Stimulated activated CD8-positive, alpha-beta memory T cell treated with anti-CD3 and anti-CD28 coated beads, Interleukin-7, amount 100 ng/mL, for 24 hours (primary cell): ENCODE data around the gene MYOG.

Experiments
- DNase-seq: peaks from one replicate; pipeline ENCODE4 v3.0.0-alpha.2; 2020; ENCODE audit warnings: low read depth

Gene MYOG

DNA sequence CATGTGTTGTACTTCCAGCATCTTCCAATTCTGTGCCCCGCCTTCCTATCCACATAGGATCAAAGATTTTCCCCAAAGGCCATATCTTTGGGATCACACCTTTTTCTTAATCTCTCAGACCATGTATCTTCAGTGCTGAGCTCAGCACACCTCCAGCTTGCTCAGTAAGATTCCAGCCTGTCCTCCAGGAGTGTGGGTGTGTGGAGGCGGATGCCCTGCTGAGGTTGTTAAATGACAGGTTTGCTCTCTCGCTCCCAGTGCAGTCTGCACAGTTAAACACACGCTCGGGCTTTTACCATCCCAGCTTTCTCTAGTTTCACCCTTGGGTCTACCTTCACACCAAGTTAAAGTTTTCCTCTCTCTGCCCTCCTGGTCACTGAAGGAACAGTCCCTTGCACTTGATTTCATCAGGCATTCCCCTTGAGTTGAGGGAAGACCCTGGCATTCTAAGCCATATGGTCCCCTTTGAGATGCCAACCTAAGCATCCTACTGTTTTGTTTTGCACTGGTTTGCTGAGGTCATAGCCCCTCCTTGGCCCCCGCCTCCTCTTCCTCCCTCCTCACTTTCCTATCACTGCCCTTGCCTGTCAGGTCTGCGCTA is 13.7 kb downstream of the MYOG start:
- no peak for DNase-seq

DNA sequence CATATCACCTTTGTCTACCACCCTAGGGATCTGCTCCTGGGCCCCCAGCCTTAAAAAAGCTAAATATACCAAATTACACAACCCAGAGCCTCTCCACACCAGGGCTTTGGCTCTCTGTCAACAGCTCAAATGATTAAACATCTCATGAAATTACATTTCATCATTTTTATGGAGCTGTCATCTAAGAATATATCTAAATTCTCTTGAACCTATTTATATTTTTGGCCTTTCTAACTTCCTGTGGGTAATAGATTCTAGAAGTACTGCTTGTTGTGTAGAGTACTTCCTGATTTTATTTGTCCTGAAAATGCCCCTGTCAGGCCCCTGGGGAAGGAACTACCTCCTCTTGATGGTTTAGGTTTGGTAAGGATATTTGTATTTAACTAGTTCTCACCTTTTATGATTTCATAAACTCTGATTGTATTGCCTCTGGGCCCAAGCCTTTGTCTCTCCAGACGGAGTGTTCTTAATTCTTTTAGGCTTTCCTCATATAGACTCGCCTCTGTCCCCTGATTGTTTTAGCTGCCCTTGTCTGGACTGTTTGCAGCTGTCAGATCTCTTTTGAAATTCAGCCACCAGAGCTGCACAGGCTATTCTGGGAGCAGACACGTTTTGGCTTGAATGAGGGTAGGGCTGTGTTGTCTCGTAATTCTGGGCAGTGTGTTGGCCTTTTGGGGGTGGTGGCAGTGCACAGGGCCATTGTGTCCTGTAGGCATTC is 16.6 kb downstream of the MYOG start:
- no peak for DNase-seq

DNA sequence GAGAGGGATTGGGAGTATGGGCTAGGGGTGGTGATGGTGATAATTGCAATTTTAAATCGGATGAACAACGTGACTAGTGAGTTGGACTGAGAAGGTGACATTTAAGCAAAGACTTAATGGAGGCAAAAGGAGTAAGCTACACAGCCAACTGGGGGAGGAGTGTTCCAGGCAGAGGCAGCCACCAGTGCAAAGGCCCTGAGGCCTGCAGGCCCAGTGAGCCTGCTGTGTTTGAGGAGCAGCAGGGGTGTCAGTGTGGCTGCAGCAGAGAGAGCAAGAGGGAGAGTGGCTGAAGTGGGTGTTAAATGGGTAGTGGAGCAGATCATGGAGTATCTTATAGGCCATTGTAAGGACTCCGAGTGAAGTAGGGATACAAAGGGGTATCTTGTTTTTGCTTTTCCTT is 18.8 kb downstream of the MYOG start:
- no peak for DNase-seq

DNA sequence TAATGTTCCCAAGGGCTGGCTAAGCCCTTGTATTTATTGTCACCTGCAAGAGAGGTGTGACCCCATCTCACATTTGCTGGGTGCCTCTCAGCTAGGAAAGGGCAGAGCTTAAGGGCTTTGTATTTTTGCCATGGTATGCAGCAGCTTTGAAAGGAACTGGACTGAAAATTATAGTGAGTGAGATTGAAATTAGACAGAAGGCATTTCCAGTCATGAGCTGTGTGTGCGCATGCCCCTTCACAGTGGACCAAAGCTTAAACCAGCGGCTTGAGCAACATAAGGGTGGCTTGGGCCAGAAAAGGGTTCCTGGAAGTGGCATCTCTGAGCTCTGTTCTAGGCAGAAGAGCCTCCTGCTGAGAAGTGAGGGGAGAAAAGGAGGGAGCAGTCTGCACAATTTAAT is 19.8 kb downstream of the MYOG start:
- no peak for DNase-seq

DNA sequence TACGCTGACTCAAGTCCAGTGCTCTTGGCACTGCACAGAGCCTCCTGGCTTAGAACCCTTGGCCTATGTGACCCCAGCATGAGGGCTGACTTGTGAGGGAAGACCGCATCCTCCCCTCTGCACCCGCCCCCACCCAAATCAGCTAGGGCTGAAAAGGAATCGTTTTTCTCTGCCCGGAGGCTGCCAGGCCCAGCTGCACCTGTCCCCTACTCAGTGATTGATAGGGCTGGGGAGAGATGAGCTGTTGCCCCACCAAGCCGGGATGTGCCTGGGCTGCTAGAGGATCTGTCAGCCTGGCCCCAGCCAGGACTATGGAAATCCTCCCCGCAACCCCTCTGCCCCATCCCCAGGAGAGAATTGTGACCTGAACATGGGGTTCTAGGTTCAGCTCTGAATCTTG is 20.6 kb downstream of the MYOG start:
- no peak for DNase-seq

DNA sequence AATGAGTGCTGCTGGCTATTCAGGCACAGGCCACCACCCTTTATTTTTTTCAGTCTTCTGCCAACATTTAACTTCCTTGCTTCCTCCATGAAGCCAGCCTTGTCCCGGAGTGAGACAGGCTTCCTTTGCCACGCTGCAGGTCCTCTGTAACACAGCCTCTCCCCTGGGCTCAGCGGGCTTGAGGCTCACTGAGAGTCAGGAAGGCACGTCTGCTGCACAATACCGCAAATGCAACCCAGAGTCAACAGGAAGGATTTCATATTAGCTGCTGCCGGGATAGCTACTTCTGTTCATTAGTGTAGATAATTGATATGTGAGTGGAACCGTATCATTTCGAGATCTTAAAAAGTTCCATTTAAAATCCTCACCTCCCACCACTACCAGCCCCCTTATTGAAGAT is 22.5 kb downstream of the MYOG start:
- DNase-seq: no peak

DNA sequence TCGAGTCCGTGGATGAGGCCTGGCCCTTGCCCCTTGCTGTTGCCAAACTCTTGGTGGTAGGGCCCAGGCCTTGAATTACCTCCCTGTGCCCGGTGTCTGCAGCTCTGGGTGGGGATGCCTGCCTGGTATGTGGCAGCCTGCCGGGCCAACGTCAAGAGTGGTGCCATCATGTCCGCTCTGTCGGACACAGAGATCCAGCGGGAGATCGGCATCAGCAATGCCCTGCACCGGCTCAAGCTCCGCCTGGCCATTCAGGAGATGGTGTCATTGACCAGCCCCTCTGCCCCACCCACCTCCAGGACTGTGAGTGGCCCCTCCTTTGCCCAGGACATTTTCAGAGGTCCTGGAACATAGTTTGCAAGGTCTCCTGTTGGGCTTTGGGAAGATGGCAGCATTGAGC is 25.7 kb downstream of the MYOG start:
- DNase-seq: no peak

DNA sequence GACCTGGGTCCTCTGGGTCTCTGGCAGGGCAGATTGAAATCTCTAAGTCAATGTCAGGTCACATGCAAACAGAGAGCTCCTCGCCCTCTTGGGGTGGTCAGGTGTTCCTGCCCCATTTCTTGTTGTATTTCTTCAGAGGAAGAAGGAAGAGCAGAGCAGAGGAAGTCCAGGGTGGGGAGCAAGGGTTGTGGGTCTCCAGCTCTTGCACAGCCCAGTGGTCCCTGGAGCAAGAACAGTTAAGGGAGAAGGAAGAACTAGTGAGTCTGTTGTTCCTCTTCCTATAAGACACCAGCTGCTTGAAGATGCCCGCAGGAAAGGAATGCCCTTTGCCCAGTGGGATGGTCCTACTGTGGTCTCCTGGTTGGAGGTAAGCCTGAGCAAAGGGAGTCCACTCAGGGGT is 26.3 kb downstream of the MYOG start:
- no peak for DNase-seq

DNA sequence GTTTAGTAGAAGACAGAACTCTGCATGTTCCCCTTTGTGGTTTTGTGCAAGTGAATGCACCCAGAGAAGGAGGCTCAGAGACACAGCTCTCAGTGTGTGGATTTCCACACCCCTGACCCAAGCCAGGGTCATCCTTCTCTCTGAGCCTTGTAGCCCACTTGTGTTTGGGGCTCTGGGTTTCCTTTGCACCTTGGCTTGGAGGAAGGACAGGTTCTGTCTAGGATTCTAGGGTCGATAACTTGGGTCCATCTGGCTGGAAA is 27.2 kb downstream of the MYOG start:
- DNase-seq: no peak

DNA sequence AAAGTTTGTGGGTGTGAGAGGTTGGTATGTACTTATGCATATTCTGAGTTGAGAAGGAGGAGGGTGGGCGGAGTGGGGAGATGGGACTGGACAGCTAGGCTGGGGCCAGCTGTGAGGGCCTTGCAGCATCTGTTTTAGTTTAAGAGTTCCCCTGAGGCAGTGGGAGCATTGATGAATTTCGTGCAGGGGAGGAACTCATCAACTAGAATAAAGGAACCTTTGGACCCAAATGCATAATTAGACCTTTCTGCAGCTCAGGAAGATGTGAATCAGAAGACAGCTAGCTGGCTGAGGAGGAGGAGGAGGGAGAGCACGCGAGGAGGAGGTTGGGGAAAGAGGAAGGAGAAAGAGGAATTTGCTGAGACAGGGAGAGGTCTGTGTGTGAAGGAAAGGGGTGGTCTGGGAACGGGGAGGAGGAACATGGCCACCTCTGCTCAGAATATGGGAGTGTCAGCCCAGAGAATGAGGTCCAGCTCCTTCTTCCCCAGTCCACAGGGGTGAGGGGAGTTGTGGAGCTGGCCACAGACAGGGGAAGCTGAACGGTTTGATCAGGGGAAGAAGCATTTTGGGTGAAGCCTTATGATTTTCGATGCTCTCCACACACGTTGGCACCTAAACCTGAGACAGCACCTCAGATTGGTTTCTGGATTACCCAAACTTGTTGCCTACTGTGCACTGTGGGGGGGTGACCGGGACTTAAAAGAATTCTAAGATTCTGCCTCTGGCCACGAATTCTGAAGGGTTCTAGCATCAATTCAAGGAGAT is 27.7 kb downstream of the MYOG start:
- no peak for DNase-seq

DNA sequence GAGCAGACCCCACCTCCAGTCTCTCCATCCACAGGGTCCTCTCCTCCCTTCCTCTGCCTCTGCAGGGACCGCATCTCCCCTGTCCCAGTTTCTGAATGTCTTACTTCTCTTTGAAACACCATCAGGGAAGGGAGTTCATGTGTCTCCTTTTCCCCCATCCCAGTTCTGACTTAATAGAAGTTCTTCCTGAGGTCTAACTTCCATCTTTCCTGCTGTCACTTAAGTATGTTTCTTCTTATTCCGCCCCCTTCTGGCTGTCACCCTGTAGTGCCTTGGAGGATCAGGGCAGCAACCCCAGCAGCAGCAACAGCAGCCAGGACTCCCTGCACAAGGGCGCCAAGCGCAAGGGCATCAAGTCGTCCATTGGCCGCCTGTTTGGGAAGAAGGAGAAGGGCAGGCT is 29.3 kb downstream of the MYOG start:
- DNase-seq: no peak

DNA sequence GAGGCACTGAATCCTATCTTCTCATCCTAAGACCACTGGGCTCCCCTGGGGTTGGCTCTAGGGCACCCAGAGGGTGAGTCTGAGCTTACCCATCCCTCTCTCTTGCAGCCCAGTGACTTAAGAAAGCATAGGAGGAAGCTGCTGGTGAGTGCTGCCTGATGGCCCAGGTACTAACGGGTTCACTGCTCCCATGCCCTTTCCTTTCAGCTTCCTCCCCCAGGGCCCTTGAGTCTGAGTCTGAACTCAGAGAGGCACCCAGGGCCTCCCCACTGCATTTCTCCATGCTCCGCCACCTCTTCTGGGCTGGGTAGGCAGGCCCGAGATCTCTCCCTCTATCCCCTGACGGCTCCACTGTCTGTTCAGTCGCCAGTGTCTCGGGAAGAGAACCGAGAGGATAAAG is 29.8 kb downstream of the MYOG start:
- no peak for DNase-seq

DNA sequence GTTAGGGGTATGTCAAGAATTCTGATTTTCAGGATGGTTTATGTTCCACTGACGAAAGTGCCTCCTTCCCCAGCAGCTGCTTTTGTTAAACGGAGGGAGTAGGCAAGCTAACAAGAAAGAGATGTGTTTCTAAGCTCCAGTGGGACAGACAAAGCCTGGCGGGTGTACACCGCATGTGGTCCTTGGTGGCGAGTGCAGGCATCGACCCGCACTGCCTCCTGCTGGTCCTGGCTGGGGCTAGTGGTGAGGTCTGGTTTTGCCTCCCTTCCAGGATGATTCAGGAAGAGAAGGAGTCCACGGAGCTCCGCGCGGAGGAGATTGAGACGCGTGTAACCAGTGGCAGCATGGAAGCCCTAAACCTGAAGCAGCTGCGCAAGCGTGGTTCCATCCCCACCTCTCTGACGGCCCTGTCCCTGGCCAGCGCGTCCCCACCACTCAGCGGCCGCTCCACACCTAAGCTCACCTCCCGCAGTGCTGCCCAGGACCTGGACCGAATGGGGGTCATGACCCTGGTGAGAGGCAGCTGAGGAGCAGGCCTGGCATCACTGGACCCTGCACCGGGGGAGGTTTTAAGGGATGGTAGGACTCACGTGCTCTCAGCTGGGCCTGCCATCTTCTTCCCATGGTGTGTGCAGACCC is 30.5 kb downstream of the MYOG start:
- DNase-seq: no peak

DNA sequence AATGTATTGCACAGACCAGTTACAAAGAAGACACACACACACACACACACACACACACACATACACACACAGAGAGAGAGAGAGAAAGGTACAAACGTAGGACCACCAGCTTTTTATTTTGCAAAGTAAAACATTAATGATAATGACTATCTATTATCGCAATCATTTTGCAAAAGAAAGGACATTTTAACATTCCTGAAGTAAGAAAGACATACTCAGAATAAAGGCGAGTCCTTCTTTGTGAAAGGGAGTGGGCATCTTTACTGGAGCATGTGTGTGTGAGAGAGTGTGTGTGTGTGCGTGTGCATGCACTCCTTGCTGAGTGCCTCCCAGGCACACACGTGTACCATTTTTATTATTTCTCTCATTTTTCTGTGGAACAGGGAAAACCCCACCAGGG is 31.2 kb downstream of the MYOG start:
- DNase-seq: no peak

DNA sequence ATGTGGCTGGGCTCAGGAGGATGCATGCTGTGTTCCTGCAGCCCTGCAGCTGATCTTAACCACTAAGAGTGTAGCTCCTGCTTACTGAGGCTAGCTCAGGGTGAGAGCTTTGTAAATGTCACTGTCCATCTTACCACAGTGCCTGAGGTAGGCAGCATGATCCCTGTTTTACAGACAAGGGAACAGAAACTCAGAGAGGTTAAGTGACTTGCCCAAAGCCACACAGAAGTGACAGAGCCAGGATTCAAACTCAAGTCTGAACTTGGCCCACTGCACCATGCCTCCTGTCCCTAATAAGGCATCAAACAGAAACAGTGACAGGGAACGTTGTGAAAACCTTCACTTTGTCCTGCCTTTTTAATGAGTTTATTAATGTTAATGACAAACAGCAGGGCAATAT is 31.6 kb downstream of the MYOG start:
- DNase-seq: no peak

DNA sequence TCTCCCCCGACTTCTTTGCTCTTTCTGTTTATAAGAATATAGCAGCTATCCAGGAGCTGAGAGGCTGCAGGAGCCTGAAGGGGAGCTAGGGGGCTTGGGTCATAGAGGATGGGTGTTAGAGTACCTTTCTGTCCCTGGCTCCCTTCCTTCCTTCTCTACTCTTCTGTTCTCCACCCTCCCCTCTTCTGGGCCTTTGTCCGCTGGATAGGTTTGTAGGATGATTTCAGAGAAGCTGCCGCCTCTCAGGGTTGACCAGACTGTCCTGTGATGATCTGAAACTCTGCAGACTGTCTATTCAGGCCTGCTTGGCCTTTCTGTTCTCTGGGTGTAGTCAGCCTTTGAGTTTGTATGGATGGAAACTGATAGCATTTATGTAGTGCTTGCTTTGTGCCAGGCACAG is 33.2 kb downstream of the MYOG start:
- DNase-seq: no peak

DNA sequence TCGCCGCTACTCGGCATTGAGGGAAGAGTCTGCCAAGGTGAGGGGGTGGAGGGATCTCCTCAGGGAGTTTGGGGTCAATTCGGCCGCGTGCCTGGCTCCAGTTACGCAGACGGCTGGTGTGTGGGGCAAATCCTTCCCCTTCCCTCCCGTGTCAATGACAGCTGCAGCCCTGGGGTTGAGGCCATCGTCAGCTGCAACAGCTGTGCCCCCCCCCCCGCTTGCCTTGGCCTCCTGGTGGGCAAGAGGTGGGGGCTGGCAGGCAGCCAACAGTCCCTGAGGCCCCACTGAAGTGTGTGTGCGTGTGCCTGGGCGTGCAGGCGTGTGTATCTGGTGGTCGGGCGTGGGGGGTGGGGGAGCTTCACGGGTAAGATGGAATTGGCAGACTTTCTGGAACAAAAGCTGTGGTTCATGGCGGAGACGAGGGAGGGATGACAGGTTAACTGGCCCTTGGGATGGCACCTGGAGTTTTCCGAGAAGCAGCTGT is 33.9 kb downstream of the MYOG start:
- DNase-seq: no peak

DNA sequence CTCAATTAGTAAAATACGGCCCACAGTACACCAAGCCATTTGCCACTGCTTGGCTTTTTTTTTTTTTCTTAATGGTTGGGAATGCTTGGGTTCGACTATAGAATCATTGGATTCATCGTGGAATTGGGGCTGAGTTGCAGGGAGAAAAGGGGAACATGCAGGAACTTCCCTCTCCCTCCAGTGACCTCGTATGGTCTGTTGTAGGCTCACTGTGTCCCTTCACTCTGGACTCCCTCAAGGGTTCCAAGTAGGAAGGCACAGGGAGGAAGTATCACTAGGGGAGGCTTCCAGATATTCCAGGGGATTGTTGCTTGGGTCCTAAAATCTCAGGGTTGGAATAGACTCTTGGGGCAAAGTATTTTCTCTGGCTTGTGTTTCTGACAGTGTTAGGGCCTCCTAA is 35.0 kb downstream of the MYOG start:
- no peak for DNase-seq

DNA sequence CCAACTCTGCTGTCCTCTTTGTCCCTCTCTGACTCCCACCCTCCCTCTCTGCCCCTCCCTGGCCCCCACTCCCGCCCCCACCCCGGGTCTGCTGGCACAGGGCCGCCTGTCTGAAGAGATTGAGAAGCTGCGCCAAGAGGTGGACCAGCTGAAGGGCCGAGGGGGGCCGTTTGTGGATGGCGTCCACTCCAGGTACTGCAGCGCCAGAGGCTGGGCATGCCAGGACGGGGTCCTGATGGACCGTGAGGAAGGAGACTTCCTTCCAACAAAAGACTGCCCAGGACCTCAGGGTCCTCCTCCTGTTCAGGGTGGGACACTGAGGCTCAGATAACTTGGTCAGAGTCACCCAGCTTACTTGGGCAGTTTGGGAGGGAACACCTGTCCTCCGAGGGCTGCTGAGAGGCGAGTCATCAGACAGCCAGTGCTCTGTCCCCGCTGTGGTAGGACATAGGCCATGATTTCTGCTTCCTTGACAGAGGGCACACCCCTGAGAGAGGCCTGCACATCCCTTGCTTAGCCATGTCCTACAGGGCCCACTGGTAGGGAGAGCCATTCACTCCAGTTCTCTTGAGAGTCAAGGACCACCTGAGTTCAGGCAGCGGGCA is 36.1 kb downstream of the MYOG start:
- no peak for DNase-seq

DNA sequence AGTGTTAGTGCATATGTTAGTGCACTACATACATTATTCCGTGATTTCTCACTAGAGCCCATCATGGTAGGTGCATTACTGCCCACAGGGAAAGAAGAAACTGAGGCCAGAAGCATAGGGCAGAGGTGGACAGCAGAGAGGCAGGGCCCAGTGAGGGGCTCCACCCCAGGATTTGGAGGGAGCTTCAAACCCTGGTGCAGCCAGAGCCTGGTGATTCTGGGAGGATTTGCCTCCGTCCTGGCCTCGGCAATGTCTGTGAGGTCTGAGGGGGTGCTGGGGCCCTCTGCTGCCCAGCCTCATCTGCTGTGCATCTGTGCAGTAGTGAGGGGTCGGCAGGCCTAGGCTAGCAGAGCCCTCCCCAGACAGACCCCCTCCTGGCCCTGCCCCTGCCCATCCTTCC is 36.7 kb downstream of the MYOG start:
- DNase-seq: no peak

DNA sequence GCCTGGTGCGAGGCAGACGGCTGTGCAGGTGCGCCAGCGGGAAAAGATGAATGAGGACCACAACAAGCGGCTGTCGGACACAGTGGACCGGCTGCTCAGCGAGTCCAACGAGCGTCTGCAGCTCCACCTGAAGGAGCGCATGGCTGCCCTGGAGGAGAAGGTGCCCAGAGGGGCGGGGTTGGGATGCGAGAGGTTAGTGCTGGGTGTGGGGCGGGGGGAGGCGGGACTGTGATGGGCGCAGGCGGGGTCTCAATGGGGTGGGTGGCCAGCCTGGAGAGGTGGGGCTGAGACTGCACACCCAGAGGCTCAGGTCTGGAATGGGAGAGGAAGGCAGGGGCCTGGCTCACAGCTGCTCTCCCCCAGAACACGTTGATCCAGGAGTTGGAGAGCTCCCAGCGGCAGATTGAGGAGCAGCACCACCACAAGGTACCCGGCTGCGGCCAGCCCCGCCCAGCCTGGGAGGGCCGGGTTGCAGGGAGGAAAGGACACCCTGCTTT is 37.2 kb downstream of the MYOG start:
- no peak for DNase-seq

DNA sequence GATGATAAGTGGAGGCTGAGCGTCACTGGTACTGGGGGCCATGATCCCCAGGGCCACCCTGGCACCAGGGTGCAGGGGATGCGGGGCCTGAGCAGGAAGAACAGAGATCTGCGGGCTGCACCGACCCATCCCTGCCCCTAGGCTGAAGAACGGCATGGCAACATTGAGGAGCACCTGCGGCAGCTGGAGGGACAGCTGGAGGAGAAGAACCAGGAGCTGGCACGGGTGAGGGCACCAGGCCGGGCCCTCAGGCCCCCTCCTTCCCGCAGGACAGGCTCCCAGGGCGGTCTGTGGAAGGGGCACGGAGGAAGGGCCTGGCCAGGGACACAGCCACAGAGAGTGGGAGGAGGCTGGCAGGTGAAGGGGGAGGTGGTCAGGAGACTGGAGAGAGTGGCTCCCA is 37.7 kb downstream of the MYOG start:
- no peak for DNase-seq
